Measurements from ENCODE around the gene LIN7A.

The LIN7A gene

GRCh38 chr12:80745851-80746505 is 191.8 kb downstream of the LIN7A start:
- DNase-seq, result no peak
